ENCODE data around the gene IL11.

The IL11 gene

GRCh38 chr19:55353356-55353802, 16.9 kb downstream of the IL11 start:
- Histone ChIP-seq H3K9ac (no peak overlapping the region), H3K27me3 (ENCODE audit: control insufficient read depth, insufficient read depth, low read length) (no peaks in the 10 kb centered on the region), H3K4me3 (ENCODE audit: low read depth, low read length) (peak overlapping the region; percentile 46)

DNA sequence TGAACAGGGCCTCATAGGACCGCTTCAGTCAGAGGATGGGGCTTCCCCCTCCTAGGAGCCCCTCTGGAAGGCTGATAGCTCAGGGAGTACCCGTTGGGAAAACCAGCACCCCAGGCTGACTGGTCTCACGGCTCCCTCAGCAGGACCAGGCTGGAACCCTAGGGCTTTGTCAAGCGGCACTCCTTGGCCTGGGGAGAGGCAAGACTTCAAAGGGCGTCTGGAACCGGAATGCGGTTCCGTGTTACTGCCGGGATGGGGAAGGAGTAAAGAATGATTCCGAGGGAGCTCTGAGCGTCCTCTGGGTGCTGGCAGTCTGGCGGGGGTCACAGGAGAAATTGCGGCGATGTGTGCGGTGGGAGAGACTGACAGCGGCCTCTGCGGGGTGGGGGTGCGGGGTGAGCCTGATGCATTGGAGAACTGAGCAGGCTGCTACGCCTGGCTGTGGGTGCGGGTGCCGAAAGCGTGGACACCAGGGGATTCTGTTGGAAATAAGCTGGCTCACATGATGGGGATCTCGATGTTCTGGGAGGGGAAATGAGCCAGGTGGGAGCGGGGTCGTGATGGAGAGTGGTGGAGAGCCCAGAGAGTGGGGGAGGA, 17.6 kb downstream of the IL11 start:
- Histone ChIP-seq H3K4me3 (ENCODE audit: low read depth, low read length) (no peak overlapping the region), H3K9me3 (ENCODE audit: control insufficient read depth, low read length) (no peaks in the 10 kb centered on the region), H3K36me3 (ENCODE audit: control insufficient read depth, insufficient read depth, low read length) (no peaks in the 10 kb centered on the region), H3K4me1 (no peaks in the 10 kb centered on the region), H3K27ac (no peak overlapping the region), H3K4me2 (ENCODE audit: low read length) (no peak overlapping the region), H3K27me3 (ENCODE audit: control insufficient read depth, insufficient read depth, low read length) (no peaks in the 10 kb centered on the region), H2AFZ (no peak overlapping the region), H3K9ac (no peak overlapping the region), H3K79me2 (no peaks in the 10 kb centered on the region)
- TF ChIP-seq CTCF (IDR thresholded peaks at IDR 0.05) = no peak

More at GRCh38 chr19:55353356-55353802, 16.9 kb downstream of the IL11 start:
- H3K79me2 ChIP-seq = no peaks in the 10 kb centered on the region
- H3K27ac ChIP-seq = no peak overlapping the region
- no peak for TF ChIP-seq CTCF (IDR thresholded peaks at IDR 0.05)
- no peaks in the 10 kb centered on the region for H3K4me1 ChIP-seq
- H3K4me2 ChIP-seq (ENCODE audit: low read length) = peak overlapping the region; percentile 68
- peak overlapping the region; percentile 60 for H2AFZ ChIP-seq
- H3K9me3 ChIP-seq (ENCODE audit: control insufficient read depth, low read length) = no peaks in the 10 kb centered on the region
- H3K36me3 ChIP-seq (ENCODE audit: control insufficient read depth, insufficient read depth, low read length) = no peaks in the 10 kb centered on the region

DNA sequence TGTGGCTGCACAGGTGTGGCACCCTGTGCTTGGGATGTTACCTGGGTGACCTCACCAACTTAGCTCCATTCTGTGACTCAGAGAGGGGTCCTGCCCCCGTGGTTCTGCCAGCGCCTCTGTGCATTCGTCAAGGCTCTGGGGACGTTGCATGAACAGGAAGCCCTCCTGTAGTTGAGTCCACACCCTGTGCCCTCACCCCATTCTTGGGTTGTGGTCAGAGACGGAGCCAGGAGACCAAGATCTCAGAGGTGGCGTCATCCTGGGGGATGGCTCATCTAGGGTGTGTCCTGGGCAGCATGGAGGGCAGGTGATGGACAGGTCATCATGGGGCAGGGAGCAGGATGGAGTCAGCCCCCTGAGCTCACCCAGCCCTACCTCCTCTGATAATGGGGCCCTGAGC, 18.2 kb downstream of the IL11 start:
- Histone ChIP-seq H2AFZ (no peak overlapping the region), H3K79me2 (no peaks in the 10 kb centered on the region), H3K9ac (no peak overlapping the region), H3K36me3 (ENCODE audit: control insufficient read depth, insufficient read depth, low read length) (no peaks in the 10 kb centered on the region), H3K27me3 (ENCODE audit: control insufficient read depth, insufficient read depth, low read length) (no peaks in the 10 kb centered on the region), H3K27ac (no peak overlapping the region), H3K4me2 (ENCODE audit: low read length) (no peak overlapping the region), H3K4me1 (no peaks in the 10 kb centered on the region), H3K9me3 (ENCODE audit: control insufficient read depth, low read length) (no peaks in the 10 kb centered on the region), H3K4me3 (ENCODE audit: low read depth, low read length) (no peak overlapping the region)
- TF ChIP-seq CTCF (IDR thresholded peaks at IDR 0.05) = no peak

GRCh38 chr19:55350620-55351315, 19.5 kb downstream of the IL11 start:
- Histone ChIP-seq H3K4me2 (ENCODE audit: low read length) (no peak overlapping the region), H3K9me3 (ENCODE audit: control insufficient read depth, low read length) (no peaks in the 10 kb centered on the region), H3K27ac (no peak overlapping the region), H3K9ac (no peak overlapping the region), H2AFZ (no peak overlapping the region), H3K36me3 (ENCODE audit: control insufficient read depth, insufficient read depth, low read length) (no peaks in the 10 kb centered on the region), H3K4me3 (ENCODE audit: low read depth, low read length) (no peak overlapping the region), H3K4me1 (no peaks in the 10 kb centered on the region), H3K79me2 (no peaks in the 10 kb centered on the region), H3K27me3 (ENCODE audit: control insufficient read depth, insufficient read depth, low read length) (no peaks in the 10 kb centered on the region)
- no peak for TF ChIP-seq CTCF (IDR thresholded peaks at IDR 0.05)

All from parathyroid adenoma (tissue), 2 donors.